Heart left ventricle (tissue), 13 donors: Measurements from ENCODE around the gene TM9SF4.
"Not testable (repeated sequence)": the region's sequence is repeated elsewhere in the genome, so short reads cannot be mapped to it uniquely, and the experiment has no call there.

ENCODE experiments used
- CTCF ChIP-seq, 12 donors: fragments of 200-600 bp; sonication (generic) in 4 of 12; IDR thresholded peaks; one replicate each; pipeline versions ENCODE4 v1.5.0 to v1.8.0; 2018 to 2022; ENCODE audit warnings: antibody characterized with exemption in 12 of 12, mild to moderate bottlenecking in 5 of 12
- POLR2A ChIP-seq, 2 donors: fragments of 450-650 bp; IDR thresholded peaks; one replicate each; pipeline ENCODE4 v1.6.1; 2017; ENCODE audit warnings: antibody characterized with exemption in 2 of 2, mild to moderate bottlenecking in 2 of 2, moderate library complexity in 2 of 2
- donor health status: ischemic (EF 13 %, LVEDD 7.1; RV severe dilation, severe dysfunction).
- donor health status: DM: no; HTN: yes; CAD: no.
- donor health status: DM: no; HTN: no; CAD: no.
- donor health status: ischemic (EF 25% LVEDD 6.9; RV normal size, moderate dysfunction).
- donor health status: ischemic (EF 25% LVEDD 5.7; RV mildly dilated, moderate dysfunction).
- donor health status: ischemic (EF 35%, LVEDD 5.7; RV mildly dilated, moderate dysfunction).
- donor health status: nonischemic (EF 11% LVEDD 7.7; RV severe dilation, severe dysfunction).
- donor health status: DM: yes; HTN: yes; CAD: no.
- donor health status: PGD.
- donor health status: ischemic (EF 29% LVEDD 5.4; RV normal size, mild dysfunction).
- donor health status: nonischemic (EF 23%, LVEDD 6.1; RV moderate dilation, normal function).

GRCh38 chr20:32196613-32197012 lies 87.1 kb downstream of the TM9SF4 start:
- TF ChIP-seq CTCF, POLR2A (IDR thresholded peaks at IDR 0.05): not testable (repeated sequence)
